GM23338 (cell line): ENCODE measurements around the gene RBPJL. TPM values are rescaled to one million over a fixed set of nuclear protein-coding genes. Genes with fewer than 3 reads are reported as not detected.

Experiments used
- ATAC-seq: fragments of 200-7000 bp; cut with Tn5 transposase; 3 replicates; pipeline ENCODE4 v1.9.1; 2020
- DNase-seq: peaks from one replicate; pipeline ENCODE4 v3.0.0-alpha.2; 2015; ENCODE audit warnings: low spot score
- H2AFZ ChIP-seq: fragments of 200-600 bp; sonication (generic); 2 replicates; pipeline ENCODE4 v1.8.0; 2016; ENCODE audit warnings: antibody characterized with exemption, mild to moderate bottlenecking, moderate library complexity
- H3F3A ChIP-seq: fragments of 200-600 bp; sonication (generic); replicated peaks from 2 replicates; pipeline ENCODE4 v1.8.0; 2017; ENCODE audit warnings: antibody characterized with exemption, mixed run types, low read depth
- H3K27ac ChIP-seq: fragments of 200-600 bp; sonication (generic); 2 replicates; pipeline ENCODE4 v1.6.1; 2016; ENCODE audit warnings: low read depth
- H3K27me3 ChIP-seq: fragments of 200-600 bp; sonication (generic); 2 replicates; pipeline ENCODE4 v1.8.0; 2016; ENCODE audit warnings: mild to moderate bottlenecking, mixed run types, moderate library complexity; ENCODE audit not compliant: insufficient read depth
- H3K36me3 ChIP-seq: fragments of 200-600 bp; sonication (generic); 2 replicates; pipeline ENCODE4 v1.8.0; 2016; ENCODE audit warnings: mild to moderate bottlenecking; ENCODE audit not compliant: insufficient read depth
- H3K4me1 ChIP-seq: fragments of 200-600 bp; sonication (generic); 2 replicates; pipeline ENCODE4 v1.8.0; 2016; ENCODE audit warnings: mild to moderate bottlenecking, moderate library complexity; ENCODE audit not compliant: insufficient read depth
- H3K4me2 ChIP-seq: fragments of 200-600 bp; sonication (generic); 2 replicates; pipeline ENCODE4 v1.7.1; 2017; ENCODE audit warnings: mixed run types
- H3K4me3 ChIP-seq: fragments of 200-600 bp; sonication (generic); 2 replicates; pipeline ENCODE4 v1.6.1; 2016; ENCODE audit warnings: mixed run types
- H3K79me2 ChIP-seq: fragments of 200-600 bp; sonication (generic); replicated peaks from 2 replicates; pipeline ENCODE4 v1.8.0; 2017; ENCODE audit warnings: mild to moderate bottlenecking; ENCODE audit not compliant: insufficient read depth
- H3K9me2 ChIP-seq: fragments of 200-600 bp; sonication (generic); 2 replicates; pipeline ENCODE4 v1.8.0; 2017; ENCODE audit not compliant: insufficient read depth
- H4K20me1 ChIP-seq: fragments of 200-600 bp; sonication (generic); replicated peaks from 2 replicates; pipeline ENCODE4 v1.8.0; 2017; ENCODE audit warnings: mild to moderate bottlenecking; ENCODE audit not compliant: insufficient read depth
- H3K27ac Mint-ChIP-seq: 2 replicates; pipeline ENCODE4 v1.8.0; 2020; ENCODE audit warnings: inconsistent platforms, mild to moderate bottlenecking, moderate library complexity, mixed read lengths
- H3K27me3 Mint-ChIP-seq: 3 replicates; pipeline ENCODE4 v1.8.0; 2022; ENCODE audit warnings: low read depth, mild to moderate bottlenecking, moderate library complexity, mixed read lengths, inconsistent platforms; ENCODE audit not compliant: insufficient read depth, poor library complexity
- H3K36me3 Mint-ChIP-seq: 3 replicates; pipeline ENCODE4 v1.8.0; 2021; ENCODE audit warnings: low read depth, mild to moderate bottlenecking, inconsistent platforms, moderate library complexity, mixed read lengths
- H3K4me1 Mint-ChIP-seq: 3 replicates; pipeline ENCODE4 v1.8.0; 2020; ENCODE audit warnings: mild to moderate bottlenecking, inconsistent platforms, mixed read lengths
- H3K4me3 Mint-ChIP-seq: 3 replicates; pipeline ENCODE4 v1.8.0; 2021; ENCODE audit warnings: moderate library complexity, mild to moderate bottlenecking, inconsistent platforms, mixed read lengths
- H3K9me3 Mint-ChIP-seq: 3 replicates; pipeline ENCODE4 v1.8.0; 2020; ENCODE audit warnings: moderate library complexity, mild to moderate bottlenecking, inconsistent platforms, mixed read lengths
- ETS1 ChIP-seq: IDR thresholded peaks from 2 replicates; pipeline ENCODE4 v1.6.1; 2016; ENCODE audit warnings: antibody characterized with exemption
- EZH2phosphoT487 ChIP-seq: fragments of 200-600 bp; sonication (generic); IDR thresholded peaks from one replicate; pipeline ENCODE4 v1.8.1; 2018; ENCODE audit warnings: antibody characterized with exemption; ENCODE audit not compliant: unreplicated experiment
- POLR2AphosphoS5 ChIP-seq: IDR thresholded peaks from 2 replicates; pipeline ENCODE4 v1.6.1; 2016; ENCODE audit warnings: antibody characterized with exemption, low read depth
- REST ChIP-seq: IDR thresholded peaks from one replicate; pipeline ENCODE4 v1.6.1; 2018; ENCODE audit warnings: antibody characterized with exemption; ENCODE audit not compliant: unreplicated experiment
- ZNF114 ChIP-seq: fragments of 250-450 bp; sonication (Bioruptor Pico); IDR thresholded peaks from 2 replicates; pipeline ENCODE4 v1.5.0; 2020; ENCODE audit warnings: mild to moderate bottlenecking, moderate library complexity
- ZNF331 ChIP-seq: fragments of 250-450 bp; sonication (Bioruptor Pico); IDR thresholded peaks from 2 replicates; pipeline ENCODE4 v1.5.0; 2020; ENCODE audit warnings: low read depth, mild to moderate bottlenecking, moderate library complexity
- polyA plus RNA-seq: library from polyadenylated mRNA; unstranded; fragments of >200 nt; fragmentation: Nextera tagmentation; extraction: Ambion mirVana; gene quantifications from 2 replicates; pipeline ENCODE4 v1.2.1, GENCODE V29; 2016
- total RNA-seq: library from RNA; depleted of rRNA; stranded (reverse); fragments of >200 nt; shearing (Covaris generic); gene quantifications from 2 replicates; pipeline ENCODE4 v1.2.3, GENCODE V29; 2014
- TF ChIP-seq, protein P1 (sequence below): fragments of 250-450 bp; sonication (Bioruptor Pico); IDR thresholded peaks from 2 replicates; pipeline ENCODE4 v1.5.0; 2020; ENCODE audit warnings: mild to moderate bottlenecking, moderate library complexity

Gene RBPJL
- total and polyA plus RNA-seq, 2 experiments from 2014 or later: 0.44 to 0.66 TPM

DNA sequence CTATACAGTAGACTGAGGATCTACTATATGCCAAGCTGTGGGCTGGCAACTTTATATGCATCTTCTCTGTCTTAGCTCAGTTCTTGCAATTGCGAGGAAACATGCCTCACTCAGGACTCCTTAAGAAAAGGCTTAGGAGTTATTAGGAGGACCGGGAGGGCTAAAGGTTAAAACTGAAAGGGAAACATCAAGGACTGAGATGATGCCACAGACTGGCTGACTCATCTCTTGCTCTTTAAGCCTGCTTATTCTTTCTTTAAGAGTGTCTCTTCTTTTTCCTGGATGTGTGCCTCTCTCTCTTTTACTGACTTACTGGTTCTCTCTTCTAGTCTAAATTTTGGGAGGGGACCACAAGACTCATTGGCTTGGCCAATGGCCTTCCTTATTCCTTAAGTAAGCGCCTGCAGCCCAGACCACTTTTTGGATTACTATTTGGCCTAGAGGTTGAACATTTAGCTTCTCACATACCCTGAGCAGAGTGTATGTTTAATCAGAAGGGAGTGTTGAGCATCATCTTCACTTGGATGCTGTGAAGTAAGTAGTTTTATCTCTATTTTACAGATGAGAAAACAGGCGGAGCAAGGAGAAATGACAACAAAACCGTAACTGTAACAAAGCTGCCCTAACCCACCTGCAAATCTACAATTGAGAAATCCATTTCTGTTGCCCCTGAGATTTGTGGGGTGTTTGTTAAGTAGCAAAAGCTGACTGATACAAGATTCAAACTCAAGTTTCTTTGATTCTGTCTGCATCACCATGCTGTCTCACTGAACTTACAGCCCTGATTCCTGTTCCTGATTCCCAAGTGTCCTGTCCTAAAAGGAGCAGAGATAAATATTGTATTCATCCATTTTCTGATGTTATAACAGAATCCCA is 48.8 kb downstream of the RBPJL start:
- Histone ChIP-seq H3K79me2 (no peaks in the 10 kb centered on the region), H3K27ac (0 out of 2 replicates have a peak overlapping the region, but pooled peaks have one; percentile 9), H3K36me3 (no peaks in the 10 kb centered on the region), H4K20me1 (no peaks in the 10 kb centered on the region), H3F3A (no peaks in the 10 kb centered on the region), H2AFZ (no peak overlapping the region), H3K4me3 (no peak overlapping the region), H3K4me1 (peaks cover 11% of the 10 kb centered on the region), H3K9me2 (no peaks in the 10 kb centered on the region), H3K4me2 (no peak overlapping the region), H3K27me3 (no peaks in the 10 kb centered on the region)
- peaks cover 33% of the 10 kb centered on the region for H3K4me1 Mint-ChIP-seq
- no peaks in the 10 kb centered on the region for H3K27me3 Mint-ChIP-seq
- H3K4me3 Mint-ChIP-seq: no peak overlapping the region
- H3K27ac Mint-ChIP-seq: no peak overlapping the region
- no peak for ATAC-seq
- DNase-seq: no peak
- TF ChIP-seq ETS1: no peak
- TF ChIP-seq ZNF331 (CRISPR knock-in tag): no peak
- TF ChIP-seq ZNF114 (CRISPR knock-in tag): no peak
- no peak for TF ChIP-seq EZH2phosphoT487
- no peak for TF ChIP-seq REST
- no peak for TF ChIP-seq POLR2AphosphoS5
- H3K9me3 Mint-ChIP-seq: no peaks in the 10 kb centered on the region
- H3K36me3 Mint-ChIP-seq: no peaks in the 10 kb centered on the region

- peak overlapping the region; percentile 90 for H2AFZ ChIP-seq
- Mint-ChIP-seq H3K4me3 (no peak overlapping the region), H3K9me3 (no peaks in the 10 kb centered on the region)
- TF ChIP-seq, protein P1, sequence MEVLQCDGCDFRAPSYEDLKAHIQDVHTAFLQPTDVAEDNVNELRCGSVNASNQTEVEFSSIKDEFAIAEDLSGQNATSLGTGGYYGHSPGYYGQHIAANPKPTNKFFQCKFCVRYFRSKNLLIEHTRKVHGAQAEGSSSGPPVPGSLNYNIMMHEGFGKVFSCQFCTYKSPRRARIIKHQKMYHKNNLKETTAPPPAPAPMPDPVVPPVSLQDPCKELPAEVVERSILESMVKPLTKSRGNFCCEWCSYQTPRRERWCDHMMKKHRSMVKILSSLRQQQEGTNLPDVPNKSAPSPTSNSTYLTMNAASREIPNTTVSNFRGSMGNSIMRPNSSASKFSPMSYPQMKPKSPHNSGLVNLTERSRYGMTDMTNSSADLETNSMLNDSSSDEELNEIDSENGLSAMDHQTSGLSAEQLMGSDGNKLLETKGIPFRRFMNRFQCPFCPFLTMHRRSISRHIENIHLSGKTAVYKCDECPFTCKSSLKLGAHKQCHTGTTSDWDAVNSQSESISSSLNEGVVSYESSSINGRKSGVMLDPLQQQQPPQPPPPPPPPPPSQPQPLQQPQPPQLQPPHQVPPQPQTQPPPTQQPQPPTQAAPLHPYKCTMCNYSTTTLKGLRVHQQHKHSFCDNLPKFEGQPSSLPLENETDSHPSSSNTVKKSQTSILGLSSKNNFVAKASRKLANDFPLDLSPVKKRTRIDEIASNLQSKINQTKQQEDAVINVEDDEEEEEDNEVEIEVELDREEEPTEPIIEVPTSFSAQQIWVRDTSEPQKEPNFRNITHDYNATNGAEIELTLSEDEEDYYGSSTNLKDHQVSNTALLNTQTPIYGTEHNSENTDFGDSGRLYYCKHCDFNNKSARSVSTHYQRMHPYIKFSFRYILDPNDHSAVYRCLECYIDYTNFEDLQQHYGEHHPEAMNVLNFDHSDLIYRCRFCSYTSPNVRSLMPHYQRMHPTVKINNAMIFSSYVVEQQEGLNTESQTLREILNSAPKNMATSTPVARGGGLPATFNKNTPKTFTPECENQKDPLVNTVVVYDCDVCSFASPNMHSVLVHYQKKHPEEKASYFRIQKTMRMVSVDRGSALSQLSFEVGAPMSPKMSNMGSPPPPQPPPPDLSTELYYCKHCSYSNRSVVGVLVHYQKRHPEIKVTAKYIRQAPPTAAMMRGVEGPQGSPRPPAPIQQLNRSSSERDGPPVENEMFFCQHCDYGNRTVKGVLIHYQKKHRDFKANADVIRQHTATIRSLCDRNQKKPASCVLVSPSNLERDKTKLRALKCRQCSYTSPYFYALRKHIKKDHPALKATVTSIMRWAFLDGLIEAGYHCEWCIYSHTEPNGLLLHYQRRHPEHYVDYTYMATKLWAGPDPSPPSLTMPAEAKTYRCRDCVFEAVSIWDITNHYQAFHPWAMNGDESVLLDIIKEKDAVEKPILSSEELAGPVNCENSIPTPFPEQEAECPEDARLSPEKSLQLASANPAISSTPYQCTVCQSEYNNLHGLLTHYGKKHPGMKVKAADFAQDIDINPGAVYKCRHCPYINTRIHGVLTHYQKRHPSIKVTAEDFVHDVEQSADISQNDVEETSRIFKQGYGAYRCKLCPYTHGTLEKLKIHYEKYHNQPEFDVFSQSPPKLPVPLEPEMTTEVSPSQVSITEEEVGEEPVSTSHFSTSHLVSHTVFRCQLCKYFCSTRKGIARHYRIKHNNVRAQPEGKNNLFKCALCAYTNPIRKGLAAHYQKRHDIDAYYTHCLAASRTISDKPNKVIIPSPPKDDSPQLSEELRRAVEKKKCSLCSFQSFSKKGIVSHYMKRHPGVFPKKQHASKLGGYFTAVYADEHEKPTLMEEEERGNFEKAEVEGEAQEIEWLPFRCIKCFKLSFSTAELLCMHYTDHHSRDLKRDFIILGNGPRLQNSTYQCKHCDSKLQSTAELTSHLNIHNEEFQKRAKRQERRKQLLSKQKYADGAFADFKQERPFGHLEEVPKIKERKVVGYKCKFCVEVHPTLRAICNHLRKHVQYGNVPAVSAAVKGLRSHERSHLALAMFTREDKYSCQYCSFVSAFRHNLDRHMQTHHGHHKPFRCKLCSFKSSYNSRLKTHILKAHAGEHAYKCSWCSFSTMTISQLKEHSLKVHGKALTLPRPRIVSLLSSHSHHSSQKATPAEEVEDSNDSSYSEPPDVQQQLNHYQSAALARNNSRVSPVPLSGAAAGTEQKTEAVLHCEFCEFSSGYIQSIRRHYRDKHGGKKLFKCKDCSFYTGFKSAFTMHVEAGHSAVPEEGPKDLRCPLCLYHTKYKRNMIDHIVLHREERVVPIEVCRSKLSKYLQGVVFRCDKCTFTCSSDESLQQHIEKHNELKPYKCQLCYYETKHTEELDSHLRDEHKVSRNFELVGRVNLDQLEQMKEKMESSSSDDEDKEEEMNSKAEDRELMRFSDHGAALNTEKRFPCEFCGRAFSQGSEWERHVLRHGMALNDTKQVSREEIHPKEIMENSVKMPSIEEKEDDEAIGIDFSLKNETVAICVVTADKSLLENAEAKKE (CRISPR knock-in tag): no peak
These were observed 51.8 kb downstream of the RBPJL start for GRCh38 chr20:45358282-45359068.

More at GRCh38 chr20:45358282-45359068, 51.8 kb downstream of the RBPJL start:
- H3K4me1 ChIP-seq: peaks cover 11% of the 10 kb centered on the region
- H3K27ac Mint-ChIP-seq: no peak overlapping the region
- H3K27me3 ChIP-seq: no peaks in the 10 kb centered on the region
- no peaks in the 10 kb centered on the region for H3K9me2 ChIP-seq
- no peaks in the 10 kb centered on the region for H4K20me1 ChIP-seq
- DNase-seq: no peak
- H3K27me3 Mint-ChIP-seq: peaks cover 3% of the 10 kb centered on the region
- no peaks in the 10 kb centered on the region for H3F3A ChIP-seq
- ATAC-seq: no peak
- H3K4me1 Mint-ChIP-seq: peaks cover 35% of the 10 kb centered on the region
- no peak overlapping the region for H3K27ac ChIP-seq
- H3K36me3 Mint-ChIP-seq: no peaks in the 10 kb centered on the region
- no peak overlapping the region for H3K4me2 ChIP-seq
- H3K36me3 ChIP-seq: no peaks in the 10 kb centered on the region
- H3K79me2 ChIP-seq: peaks cover under 1% of the 10 kb centered on the region
- H3K4me3 ChIP-seq: no peak overlapping the region
